Tibial nerve (tissue), 4 donors: ENCODE measurements around the gene MINPP1. TPM values are rescaled to one million over a fixed set of nuclear protein-coding genes. Genes with fewer than 3 reads are reported as not detected.

ENCODE experiments used
- DNase-seq, 2 donors: peaks; one replicate each; pipeline ENCODE4 v3.0.0-alpha.2; 2019; ENCODE audit warnings: low spot score in 2 of 2
- H3K27ac ChIP-seq, 4 donors: fragments of 200-600 bp; sonication (generic) in 3 of 4; one replicate each; pipeline ENCODE4 v1.5.1; 2017 to 2019; ENCODE audit warnings: mild to moderate bottlenecking in 1 of 4
- H3K27me3 ChIP-seq, 2 donors: fragments of 200-600 bp; sonication (generic) in 1 of 2; one replicate each; pipeline versions ENCODE4 v1.5.1 to v1.6.0; 2017 to 2019
- H3K36me3 ChIP-seq, 3 donors: fragments of 200-600 bp; sonication (generic); one replicate each; pipeline ENCODE4 v1.5.1; 2018 to 2019
- H3K4me1 ChIP-seq, 4 donors: fragments of 200-600 bp; sonication (generic) in 3 of 4; one replicate each; pipeline ENCODE4 v1.5.1; 2017 to 2019
- H3K4me3 ChIP-seq, 4 donors: fragments of 200-600 bp; sonication (generic) in 3 of 4; one replicate each; pipeline ENCODE4 v1.5.1; 2017 to 2019; ENCODE audit warnings: mild to moderate bottlenecking in 1 of 4, moderate library complexity in 1 of 4
- H3K9me3 ChIP-seq, 4 donors: fragments of 200-600 bp; sonication (generic) in 3 of 4; one replicate each; pipeline ENCODE4 v1.5.1; 2017 to 2019
- EP300 ChIP-seq, 2 donors: sonication (generic); formaldehyde crosslinking; IDR thresholded peaks; one replicate each; pipeline ENCODE4 v1.6.1; 2017; ENCODE audit warnings: antibody characterized with exemption in 2 of 2, mild to moderate bottlenecking in 1 of 2
- POLR2A ChIP-seq, 2 donors: fragments of 450-650 bp; IDR thresholded peaks; one replicate each; pipeline ENCODE4 v1.6.1; 2017; ENCODE audit warnings: antibody characterized with exemption in 2 of 2, mild to moderate bottlenecking in 2 of 2, moderate library complexity in 2 of 2
- WGBS, 2 donors: methylation state at CpG; one replicate each; pipeline ENCODE4 v1.1.5; 2018; 5-methylcytosine and 5-hydroxymethylcytosine counted together
- total RNA-seq, 4 donors: library from RNA; depleted of rRNA; stranded (reverse); fragments of >200 nt; gene quantifications; one replicate each; pipeline ENCODE4 v1.1.0, GENCODE V29; 2016
- TF ChIP-seq, protein P1 (sequence below), 5 experiments: fragments of 200-600 bp in 3 of 5; fragments of 450-650 bp in 2 of 5; sonication (generic) in 3 of 5; IDR thresholded peaks; one replicate each; pipeline ENCODE4 v1.5.1; 2016 to 2019; ENCODE audit warnings: antibody characterized with exemption in 5 of 5, mild to moderate bottlenecking in 3 of 5, moderate library complexity in 2 of 5

MINPP1 gene
- total RNA-seq, 4 donors from 2014 or later = 11.1 to 18.8 (median 13.5) TPM

DNA sequence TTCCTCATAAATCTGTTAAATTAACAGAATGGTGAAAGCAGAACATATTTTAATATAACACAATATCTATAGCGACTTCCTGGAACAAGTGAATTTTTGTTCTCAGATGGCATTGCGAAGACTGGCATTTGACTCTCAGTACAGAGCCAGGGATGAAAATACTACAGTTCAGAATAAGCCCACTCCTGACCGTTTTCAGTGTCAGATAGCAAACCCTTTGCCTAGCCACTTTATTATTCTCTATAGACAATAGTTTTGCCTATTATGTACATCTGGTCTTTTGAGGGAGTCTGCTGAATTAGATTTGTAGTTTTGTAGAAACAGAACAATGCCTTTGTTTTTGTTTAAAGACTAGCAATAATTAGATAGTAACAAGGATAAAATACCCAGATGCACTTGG is 2.3 kb downstream of the MINPP1 start:
- Histone ChIP-seq H3K27ac (no peak overlapping the region), H3K9me3 (no peaks in the 10 kb centered on the region), H3K27me3 (no peaks in the 10 kb centered on the region), H3K4me1 (peaks cover 0 to 32% (median 19%) of the 10 kb centered on the region in 4 donors), H3K36me3 (peaks cover 0 to 30% (median 6%) of the 10 kb centered on the region in 3 donors), H3K4me3 (no peak overlapping the region)
- WGBS, 2 donors = 52 to 57% methylated on average over 3 of the region's 3 CpGs
- TF ChIP-seq EP300 (IDR thresholded peaks at IDR 0.05) (no peak), POLR2A (IDR thresholded peaks at IDR 0.05) (no peak)
- TF ChIP-seq, protein P1, sequence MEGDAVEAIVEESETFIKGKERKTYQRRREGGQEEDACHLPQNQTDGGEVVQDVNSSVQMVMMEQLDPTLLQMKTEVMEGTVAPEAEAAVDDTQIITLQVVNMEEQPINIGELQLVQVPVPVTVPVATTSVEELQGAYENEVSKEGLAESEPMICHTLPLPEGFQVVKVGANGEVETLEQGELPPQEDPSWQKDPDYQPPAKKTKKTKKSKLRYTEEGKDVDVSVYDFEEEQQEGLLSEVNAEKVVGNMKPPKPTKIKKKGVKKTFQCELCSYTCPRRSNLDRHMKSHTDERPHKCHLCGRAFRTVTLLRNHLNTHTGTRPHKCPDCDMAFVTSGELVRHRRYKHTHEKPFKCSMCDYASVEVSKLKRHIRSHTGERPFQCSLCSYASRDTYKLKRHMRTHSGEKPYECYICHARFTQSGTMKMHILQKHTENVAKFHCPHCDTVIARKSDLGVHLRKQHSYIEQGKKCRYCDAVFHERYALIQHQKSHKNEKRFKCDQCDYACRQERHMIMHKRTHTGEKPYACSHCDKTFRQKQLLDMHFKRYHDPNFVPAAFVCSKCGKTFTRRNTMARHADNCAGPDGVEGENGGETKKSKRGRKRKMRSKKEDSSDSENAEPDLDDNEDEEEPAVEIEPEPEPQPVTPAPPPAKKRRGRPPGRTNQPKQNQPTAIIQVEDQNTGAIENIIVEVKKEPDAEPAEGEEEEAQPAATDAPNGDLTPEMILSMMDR (IDR thresholded peaks at IDR 0.05) = no peak
- no peak for DNase-seq

DNA sequence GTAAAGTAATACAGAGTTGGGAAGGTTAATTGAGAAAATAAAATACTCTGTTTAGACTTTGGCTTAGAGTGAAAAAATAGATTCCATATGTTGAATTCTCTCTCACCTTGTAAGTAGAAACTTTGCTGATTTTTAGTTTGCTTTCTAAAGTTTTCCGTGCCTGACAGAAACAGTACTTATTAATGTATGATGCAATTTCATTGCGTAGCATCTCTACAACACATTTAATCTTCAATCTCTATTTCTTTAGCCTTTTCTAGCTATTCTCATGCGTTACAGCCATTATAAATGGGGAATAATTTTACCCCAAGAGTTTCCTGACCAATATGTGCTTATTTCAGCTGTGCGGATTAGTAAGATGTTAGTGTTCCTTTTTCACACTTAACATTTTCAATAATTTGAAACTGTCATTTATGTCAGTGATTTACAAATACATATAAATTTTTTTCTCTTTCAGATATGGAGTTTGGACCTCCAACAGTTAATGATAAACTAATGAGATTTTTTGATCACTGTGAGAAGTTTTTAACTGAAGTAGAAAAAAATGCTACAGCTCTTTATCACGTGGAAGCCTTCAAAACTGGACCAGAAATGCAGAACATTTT is 3.3 kb downstream of the MINPP1 start:
- H3K4me3 ChIP-seq = no peak overlapping the region
- H3K27ac ChIP-seq = no peak overlapping the region
- DNase-seq = no peak
- WGBS, 2 donors = 81 to 85% methylated on average over 5 of the region's 5 CpGs
- peaks cover 0 to 40% (median 6%) of the 10 kb centered on the region in 3 donors for H3K36me3 ChIP-seq
- peaks cover 0 to 32% (median 19%) of the 10 kb centered on the region in 4 donors for H3K4me1 ChIP-seq
- no peaks in the 10 kb centered on the region for H3K9me3 ChIP-seq
- no peak for TF ChIP-seq POLR2A (IDR thresholded peaks at IDR 0.05)
- no peaks in the 10 kb centered on the region for H3K27me3 ChIP-seq

DNA sequence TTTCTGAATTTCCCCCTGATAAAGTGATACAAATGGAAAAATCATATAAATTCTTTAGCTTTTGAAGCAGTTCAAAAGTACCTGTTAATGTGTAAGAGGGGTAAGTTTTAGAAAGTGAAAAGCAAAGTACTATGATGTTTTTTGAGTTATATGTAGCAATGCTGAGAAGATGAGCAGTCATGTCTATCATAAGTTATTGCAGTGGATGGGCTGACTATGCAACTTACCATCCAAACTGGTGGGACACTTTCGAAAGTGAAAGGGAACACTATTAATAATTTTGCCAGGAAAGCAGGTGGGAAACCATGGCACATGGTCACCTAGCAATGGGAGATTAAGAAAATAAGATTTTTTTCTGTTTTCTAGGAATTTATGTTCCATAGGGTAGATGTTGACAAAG is 4.1 kb downstream of the MINPP1 start:
- Histone ChIP-seq H3K36me3 (peaks cover 0 to 49% (median 6%) of the 10 kb centered on the region in 3 donors), H3K9me3 (no peaks in the 10 kb centered on the region), H3K4me3 (no peak overlapping the region), H3K4me1 (peaks cover 0 to 25% (median 19%) of the 10 kb centered on the region in 4 donors), H3K27me3 (no peaks in the 10 kb centered on the region), H3K27ac (no peak overlapping the region)
- WGBS, 2 donors = 93 to 95% methylated on average over 1 of the region's 1 CpG
- TF ChIP-seq, protein P1 (IDR thresholded peaks at IDR 0.05) = no peak
- TF ChIP-seq POLR2A (IDR thresholded peaks at IDR 0.05) (no peak), EP300 (IDR thresholded peaks at IDR 0.05) (no peak)
- DNase-seq = no peak

DNA sequence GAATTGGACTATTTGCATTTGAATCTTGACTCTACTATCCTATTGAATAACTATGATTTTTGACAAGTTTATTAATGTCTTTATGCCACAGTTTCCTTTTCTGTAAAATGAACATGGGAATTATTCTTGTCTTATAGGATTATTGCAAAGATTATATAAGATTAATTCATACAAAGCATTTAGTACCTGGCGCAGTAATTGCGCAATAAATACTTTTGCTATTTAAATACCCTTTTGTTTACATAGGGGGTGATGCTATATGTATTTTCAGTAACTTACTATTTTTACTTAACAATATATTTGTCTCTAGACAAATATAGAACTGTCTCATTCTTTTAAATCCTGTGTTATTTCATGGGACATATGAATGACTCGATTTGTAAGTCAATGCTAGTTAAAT is 5.3 kb downstream of the MINPP1 start:
- Histone ChIP-seq H3K4me3 (no peak overlapping the region), H3K27me3 (no peaks in the 10 kb centered on the region), H3K4me1 (peaks cover 0 to 20% (median 17%) of the 10 kb centered on the region in 4 donors), H3K27ac (no peak overlapping the region), H3K36me3 (peaks cover 0 to 61% (median 6%) of the 10 kb centered on the region in 3 donors), H3K9me3 (no peaks in the 10 kb centered on the region)
- no peak for DNase-seq
- WGBS, 2 donors = 77 to 84% methylated on average over 3 of the region's 3 CpGs
- TF ChIP-seq, protein P1 (IDR thresholded peaks at IDR 0.05) = no peak
- TF ChIP-seq POLR2A (IDR thresholded peaks at IDR 0.05) (no peak), EP300 (IDR thresholded peaks at IDR 0.05) (no peak)

DNA sequence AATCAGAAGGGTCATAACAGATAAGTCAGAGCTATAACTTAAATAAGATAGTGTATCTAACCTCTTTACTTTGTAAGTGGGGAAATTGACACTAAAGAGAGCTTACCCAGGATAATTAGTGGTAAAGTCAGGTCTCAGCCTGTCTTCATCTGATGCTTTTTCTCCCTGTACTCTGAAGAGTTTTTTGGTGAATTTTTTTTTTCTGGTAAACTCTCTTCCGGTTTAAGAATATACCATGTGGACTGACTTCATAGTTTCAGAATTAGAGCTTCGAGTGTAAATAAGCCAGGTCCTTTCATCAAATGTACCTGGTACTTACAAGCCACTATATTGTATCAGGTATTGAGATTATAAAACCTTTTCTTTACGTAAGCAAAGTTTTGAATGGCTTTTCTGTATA is 6.8 kb downstream of the MINPP1 start:
- Histone ChIP-seq H3K27ac (no peak overlapping the region), H3K9me3 (no peaks in the 10 kb centered on the region), H3K36me3 (peaks cover 0 to 69% (median 6%) of the 10 kb centered on the region in 3 donors), H3K4me1 (peaks cover 0 to 9% (median 7%) of the 10 kb centered on the region in 4 donors), H3K27me3 (no peaks in the 10 kb centered on the region), H3K4me3 (no peak overlapping the region)
- no peak for DNase-seq
- no peak for TF ChIP-seq EP300 (IDR thresholded peaks at IDR 0.05)
- TF ChIP-seq, protein P1 (IDR thresholded peaks at IDR 0.05) = no peak
- TF ChIP-seq POLR2A (IDR thresholded peaks at IDR 0.05) = no peak
- 93 to 95% methylated on average over 3 of the region's 3 CpGs for WGBS, 2 donors
